Umbilical cord (tissue), 2 donors: Measurements from ENCODE around the gene RBM10. TPM values are rescaled to one million over a fixed set of nuclear protein-coding genes. Genes with fewer than 3 reads are reported as not detected.

ENCODE experiments used
- DNase-seq: peaks from one replicate; pipeline ENCODE4 v3.0.0-alpha.2; 2015; ENCODE audit warnings: low spot score
- total RNA-seq: library from RNA; depleted of rRNA; stranded (reverse); fragments of >200 nt; gene quantifications from one replicate; pipeline ENCODE4 v1.2.3, GENCODE V29; 2014; ENCODE audit warnings: low replicate concordance; ENCODE audit not compliant: insufficient read depth

RBM10 gene
- total RNA-seq, 1 donor from 2014 or later: 28.4 TPM

DNA sequence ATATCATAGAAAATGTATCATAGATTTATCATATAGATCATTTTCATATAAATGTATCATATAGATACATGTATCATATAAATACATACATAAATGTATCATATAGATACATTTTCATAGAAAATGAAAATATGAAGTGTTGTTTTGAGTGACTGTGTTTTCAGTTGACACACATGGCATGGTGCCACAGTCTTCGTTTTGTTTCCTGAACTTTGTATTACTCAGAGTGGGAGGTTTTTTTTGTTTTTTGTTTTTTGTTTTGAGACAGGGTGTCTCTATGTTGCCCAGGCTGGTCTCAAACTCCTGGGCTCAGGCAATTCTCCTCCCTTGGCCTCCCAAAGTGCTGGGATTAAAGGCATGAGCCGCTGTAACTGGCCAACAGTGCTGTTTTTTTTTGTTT is 3.9 kb downstream of the RBM10 start:
- DNase-seq: no peak

DNA sequence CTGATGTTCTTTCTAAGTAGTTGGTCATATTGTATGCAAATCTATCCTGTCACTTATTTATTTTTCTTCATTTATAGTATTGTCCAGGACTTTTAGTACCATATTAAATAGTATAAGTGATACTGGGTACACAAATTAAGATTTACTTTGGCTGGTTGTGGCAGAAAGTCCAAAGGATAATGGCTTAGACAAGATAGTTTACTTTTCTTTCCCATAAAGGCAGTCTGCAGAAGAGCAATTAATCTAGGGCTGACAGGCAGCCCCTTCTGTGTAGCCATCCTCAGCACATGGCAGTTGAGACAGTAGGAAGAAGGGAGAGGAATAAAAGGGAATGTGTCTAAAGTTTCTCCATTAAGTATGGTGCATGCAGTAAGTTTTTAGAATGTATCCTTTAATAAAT is 6.4 kb downstream of the RBM10 start:
- no peak for DNase-seq

DNA sequence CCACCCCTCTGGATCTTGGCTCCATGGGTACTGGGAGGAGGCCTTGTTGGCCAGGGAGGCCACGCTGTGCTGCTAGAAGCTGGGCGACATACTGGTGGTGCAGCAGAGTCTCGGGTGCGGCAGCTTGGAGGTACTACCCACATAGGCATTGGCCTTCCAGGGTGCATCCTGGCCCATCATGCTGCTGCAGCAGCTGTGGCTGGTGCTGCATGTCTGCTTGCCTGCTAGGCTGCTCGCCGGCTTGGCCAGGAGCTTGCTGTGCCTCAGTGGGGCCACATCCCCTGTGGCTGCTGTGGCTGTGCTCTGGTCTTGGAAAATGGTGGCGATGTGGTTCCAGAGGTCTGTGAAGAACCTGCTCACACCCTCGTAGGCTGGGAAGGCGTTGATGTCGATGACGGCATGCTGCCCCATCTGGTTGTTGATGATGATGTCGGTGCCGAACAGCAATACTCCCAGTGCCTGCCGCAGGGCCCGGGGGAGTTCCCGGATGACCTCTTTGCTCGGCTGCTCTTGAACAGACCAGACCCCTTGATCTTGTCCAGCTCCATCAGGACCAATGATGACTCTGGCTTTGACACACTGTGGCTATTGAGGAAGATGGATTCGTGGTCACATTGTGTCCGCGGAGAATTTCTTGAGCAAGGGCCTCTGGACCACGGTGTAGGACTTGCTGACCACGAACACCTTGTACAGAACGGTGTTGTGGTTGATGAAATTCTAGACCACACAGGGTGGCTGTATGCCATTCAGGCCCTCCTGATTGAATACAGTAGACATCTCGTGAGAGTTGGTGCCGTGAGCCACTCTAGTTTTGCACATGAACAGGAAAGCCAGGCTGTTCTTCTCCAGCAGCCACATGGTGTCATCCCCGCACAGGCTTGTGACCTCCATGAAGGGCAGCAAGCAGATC is 11.8 kb downstream of the RBM10 start:
- DNase-seq: no peak

DNA sequence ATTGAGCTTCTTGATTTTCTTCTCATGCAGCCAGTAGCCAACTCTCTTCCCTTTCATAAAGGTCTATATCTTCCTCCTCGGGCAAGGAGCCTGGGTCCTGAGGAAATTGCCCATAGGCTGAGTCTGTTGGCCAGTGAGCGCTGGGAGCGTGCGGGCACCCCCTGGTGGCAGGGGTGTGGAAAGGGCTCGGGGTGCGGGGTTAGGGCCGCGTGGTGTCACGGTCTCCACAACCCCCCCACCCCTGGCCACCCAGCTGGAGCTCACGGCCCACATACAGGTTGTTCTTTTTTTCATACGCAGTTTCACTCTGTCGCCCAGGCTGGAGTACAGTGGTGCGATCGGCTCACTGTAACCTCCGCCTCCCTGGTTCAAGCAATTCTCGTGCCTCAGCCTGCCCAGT is 13.1 kb downstream of the RBM10 start:
- DNase-seq: no peak

DNA sequence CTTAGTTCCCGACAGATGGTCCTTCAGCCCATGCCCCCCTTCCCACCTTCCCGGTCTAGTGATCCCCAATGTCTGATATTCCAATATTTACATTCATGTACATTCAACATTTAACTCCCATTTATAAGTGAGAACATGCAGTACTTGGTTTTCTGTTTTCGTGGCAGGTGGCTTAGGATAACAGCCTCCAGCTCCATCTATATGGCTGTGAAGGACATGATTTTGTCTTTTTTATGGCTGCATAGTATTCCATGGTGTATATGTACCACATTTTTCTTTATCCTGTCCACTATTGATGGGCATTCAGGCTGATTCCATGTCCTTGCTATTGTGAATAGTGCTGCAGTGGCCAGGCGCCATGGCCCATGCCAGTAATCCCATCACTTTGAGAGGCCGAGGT is 13.8 kb downstream of the RBM10 start:
- no peak for DNase-seq

DNA sequence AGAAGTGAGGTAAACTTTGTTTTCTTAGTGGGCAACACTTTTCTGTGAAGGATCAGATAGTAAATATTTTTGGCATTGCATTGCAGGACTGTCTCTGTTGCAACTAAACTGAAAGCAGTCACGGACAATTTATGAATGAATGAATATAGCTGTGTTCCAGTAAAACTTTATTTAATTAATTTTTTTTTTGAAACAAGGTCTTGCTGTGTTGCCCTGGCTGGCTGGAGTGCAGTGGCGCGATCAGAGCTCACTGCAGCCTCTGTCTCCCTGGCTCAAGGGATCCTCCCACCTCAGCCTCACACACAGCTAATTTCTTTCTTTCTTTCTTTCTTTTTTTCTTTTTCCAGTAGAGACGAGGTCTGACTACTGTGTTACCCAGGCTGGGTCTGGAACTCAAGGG is 15.8 kb downstream of the RBM10 start:
- DNase-seq: no peak

DNA sequence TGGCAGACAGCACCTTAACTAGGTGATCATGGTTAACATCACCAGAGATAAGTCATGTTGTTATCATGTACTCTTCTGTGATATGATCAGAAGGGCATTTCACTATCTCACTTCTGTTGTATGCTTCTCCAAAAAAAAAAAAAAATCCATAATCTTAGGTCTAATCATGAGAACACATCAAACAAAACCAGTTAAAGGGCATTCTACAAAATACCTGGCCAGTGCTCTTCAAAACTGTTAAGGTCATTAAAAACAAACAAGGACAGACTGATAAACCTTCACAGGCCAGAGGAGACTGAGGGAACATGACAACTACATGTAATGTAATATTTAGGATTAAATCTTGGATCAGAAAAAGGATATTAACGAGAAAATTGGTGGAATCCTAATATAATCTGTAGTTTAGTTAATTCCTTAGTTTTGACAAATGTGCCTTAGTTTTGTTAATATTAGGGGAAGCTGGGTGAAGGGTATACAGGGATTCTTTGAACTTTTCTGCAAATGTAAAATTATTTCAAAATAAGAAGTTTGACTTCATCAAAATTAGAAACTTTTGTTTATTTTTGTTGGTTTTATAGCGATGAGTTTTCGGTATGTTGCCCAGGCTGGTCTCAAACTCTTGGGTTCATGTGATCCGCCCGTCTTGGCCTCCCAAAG is 18.0 kb downstream of the RBM10 start:
- DNase-seq: no peak

DNA sequence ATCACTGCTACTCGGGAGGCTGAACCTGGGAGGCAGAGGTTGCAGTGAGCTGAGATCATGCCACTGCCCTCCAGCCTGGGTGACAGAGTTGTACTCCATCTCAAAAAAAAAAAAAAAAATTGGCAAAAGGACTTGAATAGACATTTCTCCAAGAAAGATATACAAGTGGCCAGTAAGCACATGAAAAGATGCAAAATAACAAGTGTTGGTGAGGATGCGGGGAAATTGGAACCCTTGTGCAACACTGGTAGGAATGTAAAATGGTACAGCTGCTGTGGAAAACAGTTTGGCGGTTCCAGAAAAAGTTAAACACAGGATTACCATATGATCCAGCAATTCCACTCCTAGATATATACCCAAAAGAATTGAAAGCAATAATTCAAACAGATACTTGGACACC is 19.4 kb downstream of the RBM10 start:
- DNase-seq: no peak

DNA sequence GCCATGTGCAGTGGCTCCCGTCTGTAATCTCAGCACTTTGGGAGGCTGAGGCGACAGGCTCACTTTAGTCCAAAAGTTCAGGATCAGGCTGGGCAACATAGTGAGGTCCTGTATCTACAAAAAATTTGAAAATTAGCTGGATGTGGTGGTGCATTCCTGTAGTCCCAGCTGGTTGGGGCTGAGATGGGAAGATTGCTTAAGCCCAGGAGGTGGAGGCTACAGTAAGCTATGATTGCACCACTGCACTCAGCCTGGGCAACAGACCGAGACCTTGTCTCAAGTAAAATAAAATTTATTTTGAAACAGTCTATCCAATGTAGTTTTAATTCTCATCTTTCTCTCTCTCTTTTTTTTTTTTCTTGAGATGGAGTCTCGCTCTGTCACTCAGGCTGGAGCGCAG is 21.1 kb downstream of the RBM10 start:
- no peak for DNase-seq

DNA sequence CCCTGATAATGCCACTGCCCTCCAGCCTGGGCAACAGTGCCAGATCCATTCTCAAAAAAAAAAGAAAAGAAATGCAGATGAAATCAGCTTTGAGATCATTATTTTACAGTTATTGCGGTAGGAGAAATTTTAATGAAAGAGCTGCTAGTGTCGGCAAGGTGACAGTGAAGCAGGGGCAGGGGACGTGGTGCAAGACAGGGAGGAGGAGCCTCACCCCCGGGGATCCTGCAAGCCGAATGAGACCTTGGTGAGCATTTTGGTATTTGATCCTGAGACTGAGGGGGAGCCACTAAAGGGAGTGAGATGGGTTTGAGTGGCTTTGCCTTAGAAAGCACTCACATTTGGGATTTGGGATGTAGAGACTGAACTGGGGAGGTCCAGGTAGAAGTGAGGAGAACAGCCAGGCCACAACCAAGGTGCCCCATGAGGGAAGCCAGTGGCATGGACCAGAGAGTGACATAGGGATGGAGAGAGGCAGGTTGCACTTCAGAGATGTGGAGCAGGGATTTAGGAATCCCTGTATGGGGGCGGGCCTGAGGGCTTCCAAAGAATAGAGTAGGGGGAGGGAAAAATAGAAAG is 23.6 kb downstream of the RBM10 start:
- no peak for DNase-seq

DNA sequence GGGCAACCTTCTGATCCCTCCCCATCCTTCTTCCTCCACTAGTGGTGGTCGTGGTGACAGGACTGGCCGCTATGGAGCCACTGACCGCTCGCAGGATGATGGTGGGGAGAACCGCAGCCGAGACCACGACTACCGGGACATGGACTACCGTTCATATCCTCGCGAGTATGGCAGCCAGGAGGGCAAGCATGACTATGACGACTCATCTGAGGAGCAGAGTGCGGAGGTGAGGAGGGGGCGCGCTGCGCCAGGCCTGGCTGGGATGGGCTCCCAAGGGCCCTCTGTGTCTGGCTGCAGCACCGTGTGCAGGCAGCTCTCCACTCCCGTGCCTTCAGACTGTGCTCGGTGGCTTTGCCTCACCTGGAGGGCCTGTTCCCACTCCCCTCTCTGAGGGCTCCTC is 24.3 kb downstream of the RBM10 start:
- DNase-seq: no peak

DNA sequence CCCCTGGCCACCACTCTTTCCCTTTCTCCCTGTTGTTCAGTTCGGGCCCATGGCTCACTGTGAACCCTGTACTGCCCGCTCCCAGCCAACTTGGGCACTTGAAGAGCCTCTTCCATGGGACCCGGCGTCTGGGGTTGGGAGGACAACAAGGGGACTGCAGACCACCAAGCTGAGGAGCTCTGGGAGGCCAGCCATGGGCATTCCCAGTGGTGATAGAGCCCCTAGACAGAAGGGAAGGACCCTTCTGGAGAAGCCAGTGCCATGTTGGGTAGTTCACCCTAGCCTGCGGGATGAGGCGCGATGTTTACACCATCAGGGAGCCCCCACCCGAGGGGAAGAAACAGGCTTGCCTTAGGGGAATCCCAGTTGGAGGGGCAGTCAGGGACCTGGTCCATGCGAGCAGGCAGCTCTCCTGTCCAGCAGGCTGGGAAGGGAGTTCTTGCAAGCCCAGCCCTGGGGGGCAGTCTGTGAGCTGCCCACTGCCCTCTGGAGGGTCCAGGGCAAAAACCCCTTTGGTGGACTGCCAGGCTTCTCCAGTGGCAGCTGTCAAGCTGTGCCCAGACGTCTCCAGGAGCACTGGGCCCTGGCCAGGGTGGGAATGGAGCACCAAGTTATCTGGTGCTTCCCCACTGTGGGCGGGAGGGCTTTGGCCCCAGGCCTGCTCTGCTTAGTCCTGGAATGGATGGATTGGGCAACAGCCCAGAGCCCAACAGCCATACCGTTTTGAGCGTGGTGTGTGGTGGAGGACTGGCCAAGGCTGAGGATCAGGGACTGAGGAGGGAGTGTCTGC is 24.9 kb downstream of the RBM10 start:
- peak; percentile 73 for DNase-seq

DNA sequence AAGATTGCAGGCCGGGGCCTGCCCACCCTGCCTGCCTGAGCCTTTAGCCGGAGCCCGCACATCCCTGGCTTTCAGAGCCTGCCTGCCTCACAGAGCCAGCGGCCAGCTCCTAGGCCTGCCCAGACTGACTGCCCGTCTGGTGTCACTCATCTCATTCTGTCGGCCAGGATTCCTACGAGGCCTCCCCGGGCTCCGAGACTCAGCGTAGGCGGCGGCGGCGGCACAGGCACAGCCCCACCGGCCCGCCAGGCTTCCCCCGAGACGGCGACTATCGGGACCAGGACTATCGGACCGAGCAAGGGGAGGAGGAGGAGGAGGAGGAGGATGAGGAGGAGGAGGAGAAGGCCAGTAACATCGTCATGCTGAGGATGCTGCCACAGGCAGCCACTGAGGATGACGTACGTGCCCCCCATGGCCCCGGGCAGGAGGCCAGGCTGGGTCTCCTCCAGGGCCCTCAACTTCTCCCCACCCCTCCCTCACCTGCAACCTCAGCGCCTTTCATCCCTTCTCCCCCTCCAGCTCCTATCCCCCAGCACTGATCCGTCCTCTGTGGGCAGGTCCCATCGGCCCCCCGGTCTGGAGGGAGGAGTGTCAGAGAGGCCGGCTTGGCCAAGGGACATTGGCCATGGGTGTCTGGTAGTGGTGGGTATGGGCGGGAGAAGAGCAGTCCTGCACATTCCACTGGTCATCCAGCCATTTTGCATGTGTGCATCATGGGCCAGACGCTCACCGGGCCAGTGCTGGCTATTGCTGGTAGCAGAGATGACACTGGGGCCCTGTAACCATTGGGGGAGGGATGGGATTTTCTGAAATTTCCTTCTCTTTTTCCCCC is 26.1 kb downstream of the RBM10 start:
- DNase-seq: no peak

DNA sequence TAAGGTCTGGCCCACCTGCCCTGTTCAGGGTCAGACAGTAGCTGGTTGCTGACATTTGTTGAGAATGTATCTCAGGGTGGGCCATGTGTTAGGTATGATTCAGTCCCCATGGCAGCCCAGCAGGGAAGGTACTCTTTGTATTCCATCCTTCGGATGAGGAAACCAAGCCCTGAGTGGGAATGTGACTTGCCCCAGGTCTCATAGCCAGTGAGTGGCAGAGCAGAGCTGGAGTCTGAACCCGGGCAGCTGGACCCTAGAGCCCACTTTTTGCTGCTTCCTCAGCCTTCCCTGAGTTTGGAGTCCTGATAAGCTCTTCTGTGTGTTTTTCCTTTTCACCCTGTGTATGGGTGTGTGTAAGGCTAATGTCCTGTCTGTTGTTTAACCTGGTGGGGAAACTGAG is 27.0 kb downstream of the RBM10 start:
- DNase-seq: no peak

DNA sequence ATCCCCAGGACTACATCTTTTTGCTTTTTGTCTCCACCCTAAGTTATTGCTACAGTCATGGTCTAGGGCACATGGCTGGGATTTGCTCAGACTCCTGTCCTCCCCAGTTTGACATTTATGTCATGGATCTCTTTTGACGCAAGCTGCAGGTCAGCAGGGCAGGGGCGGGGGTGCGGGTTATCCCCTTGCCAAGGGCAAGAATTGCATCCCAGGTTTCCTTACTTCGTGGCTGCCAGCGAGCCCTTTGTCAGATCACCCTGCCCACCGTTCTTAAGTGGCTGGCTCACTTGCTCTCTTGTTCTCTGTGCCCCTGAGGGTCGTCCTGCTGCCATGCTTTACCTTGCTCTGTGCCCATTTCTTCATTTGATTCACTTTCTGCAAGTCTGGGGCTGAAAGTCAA is 27.5 kb downstream of the RBM10 start:
- DNase-seq: no peak

DNA sequence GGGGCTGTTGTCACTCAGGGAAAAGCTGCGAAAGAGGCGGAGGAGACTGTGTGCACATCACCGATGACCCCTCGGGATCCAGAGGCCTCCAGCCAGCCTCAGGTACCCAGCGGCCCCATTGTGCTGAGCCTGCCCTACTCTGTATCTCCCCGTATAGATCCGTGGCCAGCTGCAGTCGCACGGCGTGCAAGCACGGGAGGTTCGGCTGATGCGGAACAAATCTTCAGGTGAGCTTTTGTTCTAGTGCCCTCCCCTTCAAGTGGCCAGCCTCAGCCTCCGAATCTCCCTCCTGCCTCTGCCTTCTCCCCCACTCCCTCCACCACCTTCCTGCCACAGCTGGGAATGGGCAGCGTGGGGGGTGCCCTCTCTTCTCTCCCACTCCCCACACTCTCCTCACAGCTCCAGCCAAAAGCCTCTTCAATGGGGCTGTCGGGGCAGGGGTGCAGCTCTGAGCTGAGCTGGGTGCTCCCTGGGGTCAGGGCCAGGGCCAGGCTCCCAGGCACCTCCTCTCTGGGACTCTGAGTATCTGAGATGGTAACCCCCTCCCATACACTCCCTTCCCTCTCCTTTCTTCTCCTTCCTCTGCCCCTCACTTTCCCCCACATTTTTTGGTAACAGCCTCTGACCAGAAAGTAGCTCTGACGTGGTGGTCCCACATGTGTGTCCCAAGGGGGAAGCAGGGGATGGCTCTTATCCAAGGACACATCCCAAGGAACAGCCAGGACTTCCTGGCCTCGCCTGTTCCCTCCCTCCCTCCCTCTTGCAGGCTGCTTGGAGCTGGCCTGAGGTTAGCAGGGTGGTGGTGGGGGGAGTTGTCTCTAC is 28.2 kb downstream of the RBM10 start:
- no peak for DNase-seq

DNA sequence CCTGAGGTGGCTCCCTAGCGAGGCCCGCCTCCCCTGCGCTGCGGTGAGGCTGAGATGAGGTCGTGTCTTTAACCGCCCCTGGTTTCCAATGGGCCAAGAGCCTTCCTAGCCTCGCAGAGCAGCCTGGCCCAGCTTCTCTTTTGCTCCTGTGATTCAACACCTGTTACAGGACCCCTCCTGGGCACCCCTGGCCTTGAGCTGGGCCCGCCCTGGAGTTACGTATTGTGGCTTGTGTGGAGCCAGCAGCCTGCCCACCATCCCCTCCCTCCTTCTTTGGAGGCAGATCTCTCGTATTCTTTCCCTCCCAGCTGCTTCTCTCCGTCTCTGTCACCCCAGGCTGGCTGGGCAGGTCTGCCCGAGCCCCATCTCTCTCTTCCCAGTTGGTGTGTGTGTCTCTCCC is 29.4 kb downstream of the RBM10 start:
- DNase-seq: no peak

DNA sequence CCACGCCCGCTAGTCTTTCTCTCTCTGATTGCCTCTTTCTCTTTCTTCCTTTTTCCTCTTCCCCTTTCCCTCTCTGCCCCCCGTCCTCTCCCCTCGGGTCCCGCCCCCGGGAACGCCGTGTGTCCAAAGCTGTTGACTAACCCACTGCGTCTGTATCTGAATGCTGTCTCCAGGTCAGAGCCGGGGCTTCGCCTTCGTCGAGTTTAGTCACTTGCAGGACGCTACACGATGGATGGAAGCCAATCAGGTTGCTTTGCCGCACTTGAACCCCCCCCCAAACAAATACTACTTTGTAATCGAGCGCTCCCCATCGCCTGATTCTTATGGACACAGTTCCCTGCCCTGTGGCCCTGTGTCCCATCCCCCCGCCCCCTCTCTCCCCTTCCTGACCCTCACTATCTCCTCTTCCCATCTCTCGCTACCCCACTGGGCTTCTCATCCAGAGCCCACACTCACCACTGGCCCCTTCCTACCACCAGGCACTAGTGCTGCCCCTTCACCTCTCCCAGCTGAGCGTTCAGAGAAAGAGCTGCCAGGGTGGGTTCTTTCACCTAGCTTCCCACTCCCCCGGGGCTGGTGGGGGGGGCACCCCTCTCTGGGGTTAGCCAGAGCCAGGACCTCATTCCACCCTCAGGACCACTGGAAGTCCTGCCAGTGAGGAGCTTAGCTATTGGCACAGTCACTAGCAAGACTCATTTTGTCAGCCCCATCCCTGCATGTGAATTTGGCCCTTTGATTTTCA is 30.0 kb downstream of the RBM10 start:
- no peak for DNase-seq

DNA sequence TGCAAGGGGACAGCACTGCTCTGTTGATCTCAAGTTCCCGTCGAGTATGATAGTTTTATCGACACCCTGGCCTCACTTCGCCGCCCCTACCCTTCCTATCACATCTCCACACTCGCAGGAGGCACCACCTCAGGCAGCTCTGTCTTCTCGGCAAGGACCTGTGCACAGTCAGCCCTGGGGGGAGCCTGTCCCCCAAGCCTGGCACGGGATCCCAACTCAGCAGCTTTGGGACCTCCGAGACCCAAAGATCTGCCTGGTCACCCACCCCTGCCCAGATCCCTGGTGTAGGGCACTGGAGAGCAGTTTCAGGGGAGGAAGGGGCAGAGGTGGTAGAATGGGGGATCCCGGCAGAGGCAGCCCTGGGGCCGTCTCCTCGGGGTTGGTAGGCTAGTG is 30.6 kb downstream of the RBM10 start:
- DNase-seq: no peak
